Neural cell (in vitro differentiated cells): ENCODE results near the gene LYPD3. TPM values are rescaled to one million over a fixed set of nuclear protein-coding genes. Genes with fewer than 3 reads are reported as not detected.

Source experiments
- H2AFZ ChIP-seq: fragments of 200-600, 300-800 bp; sonication (generic), shearing (Covaris generic); 2 replicates; pipeline ENCODE4 v1.6.0; 2014; ENCODE audit warnings: low read depth, mild to moderate bottlenecking, antibody characterized with exemption, low read length, moderate library complexity
- H3F3A ChIP-seq: fragments of 200-600 bp; shearing (Covaris generic); 2 replicates; pipeline ENCODE4 v1.6.1; 2016; ENCODE audit warnings: mild to moderate bottlenecking, moderate library complexity, mixed read lengths, antibody characterized with exemption, low read length; ENCODE audit not compliant: insufficient read depth, poor library complexity, severe bottlenecking
- H3K27ac ChIP-seq: fragments of 200-600, 300-800 bp; sonication (generic), shearing (Covaris generic); 2 replicates; pipeline ENCODE4 v1.5.1; 2014; ENCODE audit warnings: mild to moderate bottlenecking, low read length, moderate library complexity
- H3K27me3 ChIP-seq: fragments of 300-800, 200-600 bp; sonication (generic), shearing (Covaris generic); 2 replicates; pipeline ENCODE4 v1.6.0; 2014; ENCODE audit warnings: mild to moderate bottlenecking, low read depth, low read length, moderate library complexity; ENCODE audit not compliant: insufficient read depth
- H3K36me3 ChIP-seq: fragments of 300-800, 200-600 bp; sonication (generic), shearing (Covaris generic); 2 replicates; pipeline ENCODE4 v1.5.1; 2014; ENCODE audit warnings: mild to moderate bottlenecking, antibody characterized with exemption, low read length, moderate library complexity; ENCODE audit not compliant: insufficient read depth
- H3K4me2 ChIP-seq: fragments of 300-800, 200-600 bp; sonication (generic), shearing (Covaris generic); 2 replicates; pipeline ENCODE4 v1.6.0; 2014; ENCODE audit warnings: mild to moderate bottlenecking, low read length
- H3K4me3 ChIP-seq: fragments of 300-800, 200-600 bp; sonication (generic), shearing (Covaris generic); 2 replicates; pipeline ENCODE4 v1.5.1; 2014; ENCODE audit warnings: mild to moderate bottlenecking, low read length, moderate library complexity
- H3K79me2 ChIP-seq: fragments of 200-600 bp; shearing (Covaris generic); replicated peaks from 2 replicates; pipeline ENCODE4 v1.6.0; 2014; ENCODE audit warnings: mild to moderate bottlenecking, low read length, moderate library complexity; ENCODE audit not compliant: insufficient read depth
- H3K9ac ChIP-seq: fragments of 300-800, 200-600 bp; sonication (generic), shearing (Covaris generic); 2 replicates; pipeline ENCODE4 v1.6.1; 2016; ENCODE audit warnings: mild to moderate bottlenecking, low read length, mixed read lengths
- H3K9me2 ChIP-seq: fragments of 200-600 bp; shearing (Covaris generic); 2 replicates; pipeline ENCODE4 v1.6.1; 2016; ENCODE audit warnings: mild to moderate bottlenecking, low read length, mixed read lengths; ENCODE audit not compliant: insufficient read depth
- H3K9me3 ChIP-seq: fragments of 200-600, 300-800 bp; sonication (generic), shearing (Covaris generic); 2 replicates; pipeline ENCODE4 v1.6.1; 2016; ENCODE audit warnings: mild to moderate bottlenecking, mixed run types, low read length, moderate library complexity, mixed read lengths
- H4K20me1 ChIP-seq: fragments of 200-600 bp; shearing (Covaris generic); 2 replicates; pipeline ENCODE4 v1.6.1; 2016; ENCODE audit warnings: mild to moderate bottlenecking, mixed run types; ENCODE audit not compliant: insufficient read depth
- CTCF ChIP-seq: fragments of 450-650 bp; IDR thresholded peaks from 2 replicates; pipeline ENCODE4 v1.5.1; 2014; ENCODE audit warnings: antibody characterized with exemption, mild to moderate bottlenecking, moderate library complexity; ENCODE audit not compliant: poor library complexity, severe bottlenecking
- EP300 ChIP-seq: fragments of 450-650 bp; conservative IDR thresholded peaks from 2 replicates; pipeline ENCODE4 v1.6.1; 2014; ENCODE audit warnings: antibody characterized with exemption, mild to moderate bottlenecking, moderate library complexity; ENCODE audit not compliant: poor library complexity, severe bottlenecking
- EZH2 ChIP-seq: fragments of 200-600, 300-800 bp; shearing (Covaris generic), sonication (generic); IDR thresholded peaks from 2 replicates; pipeline ENCODE4 v1.6.1; 2014; ENCODE audit warnings: antibody characterized with exemption, low read length, borderline replicate concordance, mild to moderate bottlenecking; ENCODE audit not compliant: insufficient read depth, poor library complexity, severe bottlenecking
- MXI1 ChIP-seq: fragments of 450-650 bp; conservative IDR thresholded peaks from 2 replicates; pipeline ENCODE4 v1.6.1; 2014; ENCODE audit warnings: antibody characterized with exemption, mild to moderate bottlenecking; ENCODE audit not compliant: poor library complexity, severe bottlenecking
- POLR2AphosphoS5 ChIP-seq: IDR thresholded peaks from 2 replicates; pipeline ENCODE4 v1.6.1; 2012
- RAD21 ChIP-seq: fragments of 450-650 bp; conservative IDR thresholded peaks from 2 replicates; pipeline ENCODE4 v1.6.1; 2014; ENCODE audit warnings: antibody characterized with exemption, mild to moderate bottlenecking, moderate library complexity
- REST ChIP-seq: IDR thresholded peaks from 2 replicates; pipeline ENCODE4 v1.6.1; 2012; ENCODE audit warnings: borderline replicate concordance
- SMC3 ChIP-seq: fragments of 450-650 bp; conservative IDR thresholded peaks from 2 replicates; pipeline ENCODE4 v1.6.1; 2014; ENCODE audit warnings: antibody characterized with exemption, mild to moderate bottlenecking, moderate library complexity; ENCODE audit not compliant: poor library complexity
- polyA plus RNA-seq: library from polyadenylated mRNA; depleted of rRNA; stranded (reverse); fragments of >200 nt; gene quantifications from 2 replicates; pipeline ENCODE4 v1.2.3, GENCODE V29; 2014

Gene LYPD3
- polyA plus RNA-seq, 1 donor from 2014 or later, result not detected

- TF ChIP-seq EZH2 (no peak), POLR2AphosphoS5 (no peak), CTCF (no peak), RAD21 (no peak), REST (no peak), SMC3 (no peak), MXI1 (no peak)
- no peak overlapping the region for H3K27ac ChIP-seq
- H4K20me1 ChIP-seq, result no peaks in the 10 kb centered on the region
- no peaks in the 10 kb centered on the region for H3K9me3 ChIP-seq
- H3K79me2 ChIP-seq, result no peaks in the 10 kb centered on the region
- H3K9me2 ChIP-seq, result no peaks in the 10 kb centered on the region
- H3K9ac ChIP-seq, result no peak overlapping the region
- H2AFZ ChIP-seq, result no peak overlapping the region
- no peaks in the 10 kb centered on the region for H3K27me3 ChIP-seq
- no peak overlapping the region for H3K4me2 ChIP-seq
- H3K4me3 ChIP-seq, result no peak overlapping the region
- no peaks in the 10 kb centered on the region for H3F3A ChIP-seq
- H3K36me3 ChIP-seq, result no peaks in the 10 kb centered on the region
Measured at GRCh38 chr19:43478323-43478722, 12.9 kb upstream of the LYPD3 start.

GRCh38 chr19:43476606-43477005, 11.2 kb upstream of the LYPD3 start:
- H3K27me3 ChIP-seq, result no peaks in the 10 kb centered on the region
- no peak for TF ChIP-seq EP300
- TF ChIP-seq EZH2, result no peak
- TF ChIP-seq POLR2AphosphoS5, result no peak
- H4K20me1 ChIP-seq, result no peaks in the 10 kb centered on the region
- H3K9me2 ChIP-seq, result no peaks in the 10 kb centered on the region
- no peak overlapping the region for H2AFZ ChIP-seq
- H3K79me2 ChIP-seq, result no peaks in the 10 kb centered on the region
- no peaks in the 10 kb centered on the region for H3K9me3 ChIP-seq
- H3K27ac ChIP-seq, result no peak overlapping the region
- no peak overlapping the region for H3K9ac ChIP-seq
- H3K36me3 ChIP-seq, result no peaks in the 10 kb centered on the region
- H3F3A ChIP-seq, result no peaks in the 10 kb centered on the region
- no peak overlapping the region for H3K4me3 ChIP-seq
- H3K4me2 ChIP-seq, result no peak overlapping the region
